Suprapubic skin (tissue), 4 donors: Measurements from ENCODE around the gene TWSG1.

ENCODE experiments used
- CTCF ChIP-seq, 2 donors: fragments of 200-600 bp in 1 of 2; fragments of 450-650 bp in 1 of 2; sonication (generic) in 1 of 2; IDR thresholded peaks; one replicate each; pipeline ENCODE4 v1.5.1; 2016 to 2019; ENCODE audit warnings: antibody characterized with exemption in 2 of 2, mild to moderate bottlenecking in 1 of 2, moderate library complexity in 1 of 2
- EP300 ChIP-seq: sonication (generic); formaldehyde crosslinking; IDR thresholded peaks from one replicate; pipeline ENCODE4 v1.6.1; 2017; ENCODE audit warnings: antibody characterized with exemption
- POLR2A ChIP-seq, 2 donors: fragments of 450-650 bp; IDR thresholded peaks; one replicate each; pipeline ENCODE4 v1.6.1; 2017; ENCODE audit warnings: antibody characterized with exemption in 2 of 2, mild to moderate bottlenecking in 2 of 2, moderate library complexity in 2 of 2
- POLR2AphosphoS5 ChIP-seq, 3 donors: sonication (generic); formaldehyde crosslinking; IDR thresholded peaks; one replicate each; pipeline ENCODE4 v1.6.1; 2017; ENCODE audit warnings: antibody characterized with exemption in 3 of 3

DNA sequence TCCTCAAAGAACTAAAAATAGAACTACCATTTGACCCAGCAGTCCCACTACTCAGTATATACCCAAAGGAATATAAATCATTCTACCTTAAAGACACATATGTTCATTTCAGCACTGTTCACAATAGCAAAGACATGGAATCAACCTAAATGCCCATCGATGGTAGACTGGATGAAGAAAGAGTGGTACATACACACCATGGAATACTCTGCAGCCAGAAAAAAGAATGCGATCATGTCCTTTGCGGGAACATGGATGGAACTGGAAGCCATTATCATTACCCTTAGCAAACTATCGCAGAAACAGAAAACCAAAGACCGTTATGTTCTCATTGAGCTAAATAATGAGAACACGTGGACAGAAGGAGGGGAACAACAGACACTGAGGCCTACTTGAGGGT, 44.5 kb downstream of the TWSG1 start:
- TF ChIP-seq EP300 (no peak), CTCF (IDR thresholded peaks at IDR 0.05) (no peak), POLR2A (IDR thresholded peaks at IDR 0.05) (no peak), POLR2AphosphoS5 (IDR thresholded peaks at IDR 0.05) (no peak)
